Esophagus muscularis mucosa (tissue), 4 donors: ENCODE results near the gene LRP3. TPM values are rescaled to one million over a fixed set of nuclear protein-coding genes. Genes with fewer than 3 reads are reported as not detected.

Experiments used
- DNase-seq: peaks from one replicate; pipeline ENCODE4 v3.0.0-alpha.2; 2017; ENCODE audit errors: extremely low spot score
- H3K27ac ChIP-seq, 4 donors: fragments of 200-600 bp; sonication (generic); replicated peaks in 1 of 4; 1 replicate in 3 of 4; 2 replicates in 1 of 4; pipeline ENCODE4 v1.5.1; 2016 to 2019; ENCODE audit warnings: mild to moderate bottlenecking in 1 of 4
- H3K27me3 ChIP-seq, 4 donors: fragments of 200-600 bp; sonication (generic); one replicate each; pipeline versions ENCODE4 v1.5.1 to v1.6.0; 2016 to 2019
- H3K36me3 ChIP-seq, 4 donors: fragments of 200-600 bp; sonication (generic); one replicate each; pipeline ENCODE4 v1.5.1; 2016 to 2019
- H3K4me1 ChIP-seq, 4 donors: fragments of 200-600 bp; sonication (generic); one replicate each; pipeline ENCODE4 v1.5.1; 2016 to 2019
- H3K4me3 ChIP-seq, 4 donors: fragments of 200-600 bp; sonication (generic); 1 replicate in 2 of 4; 2 replicates in 2 of 4; pipeline ENCODE4 v1.5.1; 2016 to 2019; ENCODE audit warnings: mild to moderate bottlenecking in 4 of 4, moderate library complexity in 1 of 4
- H3K9me3 ChIP-seq, 4 donors: fragments of 200-600 bp; sonication (generic); 1 replicate in 3 of 4; 2 replicates in 1 of 4; pipeline ENCODE4 v1.5.1; 2016 to 2019
- EP300 ChIP-seq: sonication (generic); formaldehyde crosslinking; IDR thresholded peaks from one replicate; pipeline ENCODE4 v1.6.1; 2017; ENCODE audit warnings: antibody characterized with exemption
- POLR2A ChIP-seq: fragments of 450-650 bp; IDR thresholded peaks from one replicate; pipeline ENCODE4 v1.6.1; 2017; ENCODE audit warnings: antibody characterized with exemption, moderate library complexity, mild to moderate bottlenecking, low read depth
- POLR2AphosphoS5 ChIP-seq, 2 donors: sonication (generic); formaldehyde crosslinking; IDR thresholded peaks; one replicate each; pipeline ENCODE4 v1.6.1; 2017; ENCODE audit warnings: antibody characterized with exemption in 2 of 2
- WGBS: methylation state at CpG from one replicate; pipeline ENCODE4 v1.1.5; 2018; 5-methylcytosine and 5-hydroxymethylcytosine counted together
- intact Hi-C: fragments of 100-400 bp; cut with DNase I; formaldehyde crosslinking; loops from one replicate; pipeline ENCODE4 v1.15.1; 2023
- total RNA-seq, 4 donors: library from RNA; depleted of rRNA; stranded (reverse); fragments of >200 nt; gene quantifications; one replicate each; pipeline versions ENCODE4 v1.1.0 to v1.2.1, GENCODE V29; 2016
- TF ChIP-seq, protein P1 (sequence below), 3 experiments: fragments of 200-600 bp in 2 of 3; fragments of 450-650 bp in 1 of 3; sonication (generic) in 2 of 3; IDR thresholded peaks; one replicate each; pipeline ENCODE4 v1.5.1; 2017 to 2019; ENCODE audit warnings: antibody characterized with exemption in 3 of 3, mild to moderate bottlenecking in 2 of 3, moderate library complexity in 1 of 3

Gene LRP3
- total RNA-seq, 4 donors from 2014 or later, result 34.5 to 76.7 (median 62.6) TPM

DNA sequence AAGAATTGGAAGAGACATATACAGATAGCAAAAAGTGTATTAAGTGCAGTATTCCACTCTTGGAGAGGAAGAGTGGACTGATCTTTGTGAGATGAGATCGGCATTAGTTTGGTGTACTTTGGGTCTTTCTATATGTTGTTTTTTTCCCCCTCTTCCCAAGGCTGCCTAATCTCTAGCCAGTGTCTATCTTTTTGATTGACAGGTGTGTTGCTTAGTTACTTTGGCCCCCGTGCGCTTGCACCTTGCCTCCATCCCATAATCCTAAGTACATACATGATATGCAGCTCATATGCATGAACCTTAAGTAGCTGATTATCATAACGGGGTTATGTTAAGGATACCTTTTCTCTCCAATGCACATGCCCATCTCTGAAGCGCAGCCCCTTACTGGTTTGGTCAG, 35.8 kb downstream of the LRP3 start:
- no peaks in the 10 kb centered on the region for H3K36me3 ChIP-seq
- intact Hi-C loops, result loop anchor here (10.0 kb wide), 1 partner anchor 545 kb away; no protein-coding TSS in a partner anchor
- H3K4me1 ChIP-seq, result peaks cover 8 to 22% (median 21%) of the 10 kb centered on the region in 4 donors
- H3K27me3 ChIP-seq, result peaks cover 14 to 78% (median 30%) of the 10 kb centered on the region in 4 donors
- no peak overlapping the region for H3K27ac ChIP-seq
- TF ChIP-seq POLR2A (no peak), EP300 (no peak), POLR2AphosphoS5 (IDR thresholded peaks at IDR 0.05) (no peak)
- TF ChIP-seq, protein P1, sequence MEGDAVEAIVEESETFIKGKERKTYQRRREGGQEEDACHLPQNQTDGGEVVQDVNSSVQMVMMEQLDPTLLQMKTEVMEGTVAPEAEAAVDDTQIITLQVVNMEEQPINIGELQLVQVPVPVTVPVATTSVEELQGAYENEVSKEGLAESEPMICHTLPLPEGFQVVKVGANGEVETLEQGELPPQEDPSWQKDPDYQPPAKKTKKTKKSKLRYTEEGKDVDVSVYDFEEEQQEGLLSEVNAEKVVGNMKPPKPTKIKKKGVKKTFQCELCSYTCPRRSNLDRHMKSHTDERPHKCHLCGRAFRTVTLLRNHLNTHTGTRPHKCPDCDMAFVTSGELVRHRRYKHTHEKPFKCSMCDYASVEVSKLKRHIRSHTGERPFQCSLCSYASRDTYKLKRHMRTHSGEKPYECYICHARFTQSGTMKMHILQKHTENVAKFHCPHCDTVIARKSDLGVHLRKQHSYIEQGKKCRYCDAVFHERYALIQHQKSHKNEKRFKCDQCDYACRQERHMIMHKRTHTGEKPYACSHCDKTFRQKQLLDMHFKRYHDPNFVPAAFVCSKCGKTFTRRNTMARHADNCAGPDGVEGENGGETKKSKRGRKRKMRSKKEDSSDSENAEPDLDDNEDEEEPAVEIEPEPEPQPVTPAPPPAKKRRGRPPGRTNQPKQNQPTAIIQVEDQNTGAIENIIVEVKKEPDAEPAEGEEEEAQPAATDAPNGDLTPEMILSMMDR (IDR thresholded peaks at IDR 0.05), result no peak
- peaks cover 0 to 25% (median 22%) of the 10 kb centered on the region in 4 donors for H3K9me3 ChIP-seq
- DNase-seq, result no peak
- H3K4me3 ChIP-seq, result no peak overlapping the region
- 89% methylated on average over 5 of the region's 5 CpGs for WGBS

GRCh38 chr19:33231511-33231910, 37.4 kb downstream of the LRP3 start:
- intact Hi-C loops, result loop anchor here (10.0 kb wide), 1 partner anchor 543 kb away; no protein-coding TSS in a partner anchor
- H3K27me3 ChIP-seq, result peaks cover 4 to 73% (median 15%) of the 10 kb centered on the region in 4 donors
- H3K36me3 ChIP-seq, result no peaks in the 10 kb centered on the region
- no peak overlapping the region for H3K4me3 ChIP-seq
- H3K4me1 ChIP-seq, result peaks cover 0 to 12% (median 8%) of the 10 kb centered on the region in 4 donors
- H3K9me3 ChIP-seq, result peaks cover 0 to 25% (median 22%) of the 10 kb centered on the region in 4 donors
- TF ChIP-seq POLR2A (no peak), EP300 (no peak), POLR2AphosphoS5 (IDR thresholded peaks at IDR 0.05) (no peak)
- TF ChIP-seq, protein P1 (IDR thresholded peaks at IDR 0.05), result no peak
- DNase-seq, result no peak
- H3K27ac ChIP-seq, result no peak overlapping the region
- 69% methylated on average over 5 of the region's 5 CpGs for WGBS

- intact Hi-C loops, result loop anchor here (10.0 kb wide), 1 partner anchor 542 kb away; no protein-coding TSS in a partner anchor
- Histone ChIP-seq H3K9me3 (peaks cover 0 to 15% (median 13%) of the 10 kb centered on the region in 4 donors), H3K4me1 (peaks cover 0 to 7% (median 2%) of the 10 kb centered on the region in 4 donors), H3K27me3 (peaks cover 0 to 66% (median 3%) of the 10 kb centered on the region in 4 donors), H3K27ac (no peak overlapping the region), H3K36me3 (no peaks in the 10 kb centered on the region), H3K4me3 (no peak overlapping the region)
- DNase-seq, result no peak
- TF ChIP-seq POLR2A, result no peak
- no peak for TF ChIP-seq POLR2AphosphoS5 (IDR thresholded peaks at IDR 0.05)
- no peak for TF ChIP-seq EP300
- TF ChIP-seq, protein P1 (IDR thresholded peaks at IDR 0.05), result no peak
- WGBS, result 65% methylated on average over 12 of the region's 12 CpGs
Measured at GRCh38 chr19:33232656-33233055, 38.5 kb downstream of the LRP3 start.

DNA sequence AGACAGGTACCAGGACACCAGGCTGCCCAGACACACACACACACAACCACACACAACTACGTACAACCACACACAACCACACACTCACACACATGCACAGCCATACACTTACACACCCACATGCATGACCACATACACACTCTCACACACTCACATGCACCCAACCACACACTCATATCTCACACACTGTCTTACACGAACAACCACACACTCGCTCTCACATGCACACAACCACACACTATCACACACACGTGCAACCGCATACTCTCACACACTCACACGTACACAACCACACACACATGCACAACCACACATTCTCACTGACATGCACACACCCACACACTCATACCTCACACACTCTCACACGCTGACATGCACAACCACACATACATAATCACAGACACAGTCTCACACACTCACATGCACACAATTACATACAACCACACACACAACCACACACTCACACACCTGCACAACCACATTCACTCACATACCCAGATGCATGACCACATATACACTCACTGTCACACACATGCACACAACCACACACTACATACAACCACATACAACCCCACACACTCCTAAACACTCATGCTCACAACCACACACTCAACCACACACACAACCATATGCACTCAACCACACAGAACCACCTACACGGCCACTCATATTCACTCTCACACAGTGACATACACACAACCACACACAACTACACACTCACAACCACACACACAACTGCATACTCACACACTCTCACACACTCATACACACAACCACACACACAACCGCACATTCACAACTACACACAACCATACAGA, 39.1 kb downstream of the LRP3 start:
- WGBS, result 92% methylated on average over 9 of the region's 9 CpGs
- no peak for DNase-seq
- Histone ChIP-seq H3K27ac (no peak overlapping the region), H3K4me3 (no peak overlapping the region), H3K4me1 (peaks cover 0 to 7% (median 2%) of the 10 kb centered on the region in 4 donors), H3K9me3 (peaks cover 0 to 9% (median 7%) of the 10 kb centered on the region in 4 donors), H3K36me3 (no peaks in the 10 kb centered on the region), H3K27me3 (peaks cover 0 to 60% (median 2%) of the 10 kb centered on the region in 4 donors)
- TF ChIP-seq, protein P1 (IDR thresholded peaks at IDR 0.05), result no peak
- TF ChIP-seq POLR2AphosphoS5 (IDR thresholded peaks at IDR 0.05) (no peak), EP300 (no peak), POLR2A (no peak)
- intact Hi-C loops, result loop anchor here (10.0 kb wide), 1 partner anchor 542 kb away; no protein-coding TSS in a partner anchor
